Epithelial cell of proximal tubule (primary cell): ENCODE measurements around the gene B4GALNT3. TPM values are rescaled to one million over a fixed set of nuclear protein-coding genes. Genes with fewer than 3 reads are reported as not detected.

Source experiments
- DNase-seq: peaks from one replicate; pipeline ENCODE4 v3.0.0-alpha.2; 2011; ENCODE audit warnings: low read depth
- H3K4me3 ChIP-seq: 2 replicates; pipeline ENCODE4 v1.5.1; 2011; ENCODE audit warnings: low read depth, mild to moderate bottlenecking, low read length
- CTCF ChIP-seq: conservative IDR thresholded peaks from 2 replicates; pipeline ENCODE4 v1.5.1; 2012; ENCODE audit warnings: low read depth, mild to moderate bottlenecking, low read length
- total RNA-seq: library from RNA; depleted of rRNA; stranded (reverse); fragments of >200 nt; gene quantifications from 2 replicates; pipeline ENCODE4 v1.2.3, GENCODE V29; 2015

B4GALNT3 gene
- total RNA-seq, 1 donor from 2014 or later, result 7.1 TPM

GRCh38 chr12:467591-467990 is 7.9 kb downstream of the B4GALNT3 start:
- no peak for TF ChIP-seq CTCF
- no peak overlapping the region for H3K4me3 ChIP-seq
- DNase-seq, result no peak

DNA sequence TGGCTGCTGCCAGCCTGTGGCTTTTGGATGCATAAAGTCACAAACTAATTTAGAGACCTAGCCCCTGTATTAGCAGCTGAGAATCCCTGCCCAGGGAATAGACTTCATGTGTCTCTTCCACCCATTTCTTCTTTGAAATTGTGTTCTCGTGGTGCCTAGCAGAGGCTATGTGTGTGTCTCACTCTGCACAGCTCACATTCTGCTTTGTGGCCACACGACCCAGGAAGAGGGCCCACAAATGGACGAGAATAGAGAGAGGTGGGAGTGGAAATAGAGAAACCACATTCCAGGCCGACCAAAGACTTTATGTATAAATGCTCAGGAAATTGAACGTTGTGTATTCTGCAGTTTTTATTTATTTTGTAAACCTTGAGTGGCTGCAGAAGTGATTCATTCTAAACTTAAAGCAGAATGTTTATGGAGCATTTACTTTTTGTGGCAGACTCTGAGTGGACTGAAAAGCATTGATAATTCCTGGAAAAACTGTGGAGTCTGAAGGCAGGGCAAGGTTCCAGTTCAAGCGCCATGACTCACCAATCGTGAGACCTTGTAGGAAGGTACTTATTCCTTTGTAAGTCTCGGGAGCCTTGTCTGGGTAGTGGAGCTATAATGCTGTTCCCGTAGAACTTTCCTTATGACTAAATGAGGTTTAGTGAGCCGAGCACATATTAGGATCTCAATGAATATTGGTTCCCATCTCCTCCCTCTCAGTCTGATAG is 9.1 kb downstream of the B4GALNT3 start:
- DNase-seq, result no peak
- H3K4me3 ChIP-seq, result no peak overlapping the region
- no peak for TF ChIP-seq CTCF

DNA sequence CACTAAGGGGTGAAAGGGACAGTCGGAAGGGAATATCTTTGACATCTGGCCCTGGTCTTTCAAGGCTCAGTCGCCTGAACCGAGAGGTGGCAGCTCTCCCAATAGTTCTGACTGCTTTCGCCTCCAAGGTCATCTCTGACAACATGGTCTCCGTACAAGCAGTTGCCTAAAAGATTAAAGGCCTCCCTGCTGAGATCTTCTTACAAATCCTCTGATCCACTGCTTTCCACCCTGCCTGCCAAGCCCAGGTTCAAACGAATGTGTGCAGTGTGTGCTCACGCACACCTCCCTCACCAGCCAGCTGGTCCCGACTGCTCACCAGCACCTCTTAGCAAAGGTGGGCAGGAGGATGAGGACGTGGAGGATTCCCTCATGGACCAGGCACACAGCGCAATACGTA is 10.4 kb downstream of the B4GALNT3 start:
- TF ChIP-seq CTCF, result no peak
- no peak overlapping the region for H3K4me3 ChIP-seq
- DNase-seq, result no peak

- no peak for TF ChIP-seq CTCF
- DNase-seq, result no peak
These were observed 13.5 kb downstream of the B4GALNT3 start for GRCh38 chr12:473198-473597.

DNA sequence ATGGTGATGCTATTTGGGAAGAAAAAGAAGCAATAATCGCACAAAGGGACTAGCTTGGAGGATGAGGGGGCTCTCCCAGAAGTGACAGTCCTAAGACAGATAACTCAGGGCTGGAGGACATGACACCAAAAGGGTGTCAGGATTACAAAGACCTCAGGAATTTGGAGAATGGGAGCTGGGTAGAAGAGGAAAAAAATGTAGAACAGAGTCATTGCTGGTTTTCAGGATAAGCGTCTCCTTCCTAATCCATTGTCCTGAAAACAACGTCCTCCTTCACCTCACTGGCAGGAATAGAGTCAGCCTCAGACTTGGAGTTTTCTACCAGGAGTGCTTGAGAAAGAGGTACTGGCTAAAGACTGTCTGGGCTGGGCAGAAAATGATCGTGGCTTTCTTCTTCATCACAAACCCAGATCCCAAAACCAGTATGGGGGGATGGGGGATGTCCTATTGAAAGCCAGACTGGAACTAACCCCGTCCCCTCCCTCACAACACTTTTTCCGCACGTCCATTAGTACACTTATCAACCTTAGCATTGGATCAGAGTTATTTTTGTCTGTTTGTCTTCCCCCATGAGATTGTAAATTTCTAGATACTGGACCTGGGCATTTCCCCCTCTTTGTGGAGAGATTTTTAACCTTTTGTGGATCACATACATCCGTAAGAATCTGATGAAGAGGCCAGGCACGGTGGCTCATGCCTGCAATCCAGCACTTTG is 14.3 kb downstream of the B4GALNT3 start:
- DNase-seq, result no peak
- H3K4me3 ChIP-seq, result no peak overlapping the region
- no peak for TF ChIP-seq CTCF

More at GRCh38 chr12:473198-473597, 13.5 kb downstream of the B4GALNT3 start:
- H3K4me3 ChIP-seq, result no peak overlapping the region

- H3K4me3 ChIP-seq, result no peak overlapping the region
- TF ChIP-seq CTCF, result no peak
- DNase-seq, result no peak
These were observed 15.5 kb downstream of the B4GALNT3 start for GRCh38 chr12:475286-475685.
